HEK293T (cell line): ENCODE results near the gene GRIA3.

Experiments
- ARNT ChIP-seq: fragments of 450-650 bp; IDR thresholded peaks from 2 replicates; pipeline ENCODE4 v1.6.1; 2017; ENCODE audit warnings: mild to moderate bottlenecking
- BHLHE40 ChIP-seq: fragments of 450-650 bp; IDR thresholded peaks from 2 replicates; pipeline ENCODE4 v1.6.1; 2016; ENCODE audit warnings: mild to moderate bottlenecking, moderate library complexity, borderline replicate concordance
- CTBP1 ChIP-seq: fragments of 450-650 bp; IDR thresholded peaks from 2 replicates; pipeline ENCODE4 v1.6.1; 2016; ENCODE audit warnings: borderline replicate concordance
- ELF4 ChIP-seq: fragments of 450-650 bp; IDR thresholded peaks from 2 replicates; pipeline ENCODE4 v1.6.1; 2017; ENCODE audit warnings: antibody characterized with exemption
- FOXA1 ChIP-seq: fragments of 450-650 bp; IDR thresholded peaks from 2 replicates; pipeline ENCODE4 v1.6.1; 2016; ENCODE audit warnings: mild to moderate bottlenecking
- FOXK2 ChIP-seq: fragments of 450-650 bp; IDR thresholded peaks from 2 replicates; pipeline ENCODE4 v1.6.1; 2016; ENCODE audit warnings: mild to moderate bottlenecking
- FOXM1 ChIP-seq: fragments of 450-650 bp; IDR thresholded peaks from 2 replicates; pipeline ENCODE4 v1.6.1; 2017; ENCODE audit warnings: mild to moderate bottlenecking, borderline replicate concordance
- HDGF ChIP-seq: fragments of 450-650 bp; IDR thresholded peaks from 2 replicates; pipeline ENCODE4 v1.6.1; 2017; ENCODE audit warnings: antibody characterized with exemption, borderline replicate concordance
- L3MBTL2 ChIP-seq: fragments of 450-650 bp; conservative IDR thresholded peaks from 2 replicates; pipeline ENCODE4 v1.6.1; 2016; ENCODE audit warnings: mild to moderate bottlenecking
- LEF1 ChIP-seq: fragments of 450-650 bp; IDR thresholded peaks from 2 replicates; pipeline ENCODE4 v1.6.1; 2017; ENCODE audit warnings: mild to moderate bottlenecking, borderline replicate concordance
- SP1 ChIP-seq: fragments of 450-650 bp; IDR thresholded peaks from 2 replicates; pipeline ENCODE4 v1.6.1; 2017
- TARDBP ChIP-seq: fragments of 450-650 bp; IDR thresholded peaks from 2 replicates; pipeline ENCODE4 v1.6.1; 2016

GRCh38 chrX:123436512-123437136, 252.5 kb downstream of the GRIA3 start:
- no peak for TF ChIP-seq L3MBTL2
- no peak for TF ChIP-seq FOXA1
- TF ChIP-seq LEF1, result no peak
- no peak for TF ChIP-seq SP1
- TF ChIP-seq FOXM1, result no peak
- no peak for TF ChIP-seq ELF4
- no peak for TF ChIP-seq ARNT
- TF ChIP-seq TARDBP, result no peak
- no peak for TF ChIP-seq HDGF
- TF ChIP-seq BHLHE40, result no peak
- no peak for TF ChIP-seq FOXK2
- no peak for TF ChIP-seq CTBP1
